Esophagus squamous epithelium (tissue), 5 donors: Measurements from ENCODE around the gene PRR18. TPM values are rescaled to one million over a fixed set of nuclear protein-coding genes. Genes with fewer than 3 reads are reported as not detected.
A peak's percentile ranks its signal among the peaks of the same experiment; 100 is the strongest.

ENCODE experiments used
- DNase-seq: peaks from one replicate; lab custom pipeline; 2025; lab: John Stamatoyannopoulos, UW
- H3K27ac ChIP-seq, 4 donors: fragments of 200-600 bp; sonication (generic); one replicate each; pipeline ENCODE4 v1.5.1; 2016 to 2019; ENCODE audit warnings: mild to moderate bottlenecking in 1 of 4
- H3K27me3 ChIP-seq, 4 donors: fragments of 200-600 bp; sonication (generic); 1 replicate in 3 of 4; 2 replicates in 1 of 4; pipeline versions ENCODE4 v1.5.1 to v1.6.0; 2017 to 2021; ENCODE audit warnings: antibody characterized with exemption in 1 of 4
- H3K36me3 ChIP-seq, 3 donors: fragments of 200-600 bp; sonication (generic); one replicate each; pipeline ENCODE4 v1.5.1; 2016 to 2019
- H3K4me1 ChIP-seq, 3 donors: fragments of 200-600 bp; sonication (generic); one replicate each; pipeline ENCODE4 v1.5.1; 2017 to 2019
- H3K4me3 ChIP-seq, 4 donors: fragments of 200-600 bp; sonication (generic); 1 replicate in 3 of 4; 2 replicates in 1 of 4; pipeline ENCODE4 v1.5.1; 2016 to 2019; ENCODE audit warnings: mild to moderate bottlenecking in 2 of 4, moderate library complexity in 1 of 4
- H3K9me3 ChIP-seq, 3 donors: fragments of 200-600 bp; sonication (generic); one replicate each; pipeline ENCODE4 v1.5.1; 2016 to 2019
- CTCF ChIP-seq, 6 experiments: fragments of 450-650 bp in 4 of 6; fragments of 200-600 bp in 2 of 6; sonication (generic) in 2 of 6; IDR thresholded peaks; one replicate each; pipeline ENCODE4 v1.5.1; 2016 to 2019; ENCODE audit warnings: antibody characterized with exemption in 6 of 6, mild to moderate bottlenecking in 4 of 6, moderate library complexity in 4 of 6
- POLR2A ChIP-seq, 4 donors: fragments of 450-650 bp; IDR thresholded peaks; one replicate each; pipeline ENCODE4 v1.6.1; 2017; ENCODE audit warnings: antibody characterized with exemption in 4 of 4, mild to moderate bottlenecking in 4 of 4, moderate library complexity in 3 of 4
- WGBS, 2 donors: methylation state at CpG; one replicate each; pipeline ENCODE4 v1.1.5; 2018; 5-methylcytosine and 5-hydroxymethylcytosine counted together
- intact Hi-C: fragments of 100-400 bp; cut with DNase I; formaldehyde crosslinking; loops from one replicate; pipeline ENCODE4 v1.15.0; 2022
- total RNA-seq, 4 donors: library from RNA; depleted of rRNA; stranded (reverse); fragments of >200 nt; gene quantifications; one replicate each; pipeline ENCODE4 v1.1.0, GENCODE V29; 2016
- donor health status: DM: yes; HTN: yes; CAD: no.

The PRR18 gene
- total RNA-seq, 4 donors from 2014 or later: not detected

- intact Hi-C loops: loop anchor here (5.0 kb wide), 1 partner anchor 38 kb away; the partner anchor contains the start of gene MPC1
- 86 to 97% methylated on average over 4 of the region's 8 CpGs for WGBS, 2 donors
These were observed 36.0 kb upstream of the PRR18 start for GRCh38 chr6:166344240-166344639.

GRCh38 chr6:166343150-166343487, 34.9 kb upstream of the PRR18 start:
- no peak for DNase-seq
- Histone ChIP-seq H3K36me3 (no peaks in the 10 kb centered on the region), H3K27me3 (no peaks in the 10 kb centered on the region), H3K27ac (peak overlapping the region; percentile 94 to 98 (median 96)), H3K4me3 (peak overlapping the region; percentile 89 to 98 (median 96)), H3K4me1 (peaks cover 25 to 46% (median 28%) of the 10 kb centered on the region in 3 donors), H3K9me3 (no peaks in the 10 kb centered on the region)
- intact Hi-C loops: loop anchor here (5.0 kb wide), 1 partner anchor 39 kb away; the partner anchor contains the start of gene MPC1
- 13 to 18% methylated on average over 3 of the region's 3 CpGs for WGBS, 2 donors
- no peak for TF ChIP-seq CTCF (IDR thresholded peaks at IDR 0.05)
- TF ChIP-seq POLR2A (IDR thresholded peaks at IDR 0.05): no peak

More at GRCh38 chr6:166344240-166344639, 36.0 kb upstream of the PRR18 start:
- no peak for DNase-seq
- H3K4me3 ChIP-seq: no peak overlapping the region
- TF ChIP-seq POLR2A (IDR thresholded peaks at IDR 0.05) (no peak), CTCF (IDR thresholded peaks at IDR 0.05) (no peak)
- no peaks in the 10 kb centered on the region for H3K36me3 ChIP-seq
- no peaks in the 10 kb centered on the region for H3K9me3 ChIP-seq
- H3K27me3 ChIP-seq: no peaks in the 10 kb centered on the region
- H3K4me1 ChIP-seq: peaks cover 20 to 35% (median 22%) of the 10 kb centered on the region in 3 donors
- no peak overlapping the region for H3K27ac ChIP-seq

- H3K4me1 ChIP-seq: peaks cover 25 to 49% (median 28%) of the 10 kb centered on the region in 3 donors
- no peaks in the 10 kb centered on the region for H3K9me3 ChIP-seq
- peak within 1 kb of the TSS; percentile 94 to 98 (median 96) for H3K27ac ChIP-seq
- peak in 3 of 4 donors; percentile 76 to 96 (median 89) for TF ChIP-seq POLR2A (IDR thresholded peaks at IDR 0.05)
- TF ChIP-seq CTCF (IDR thresholded peaks at IDR 0.05): peak in 1 of 6 experiments; percentile 21
- WGBS, 2 donors: 0% methylated on average over 2 to 3 of the region's 73 CpGs
- DNase-seq: peak; percentile 38
- no peaks in the 10 kb centered on the region for H3K27me3 ChIP-seq
- H3K4me3 ChIP-seq: peak within 1 kb of the TSS; percentile 89 to 98 (median 96)
- intact Hi-C loops: loop anchor here (5.0 kb wide), 1 partner anchor 40 kb away; the partner anchor contains the start of gene MPC1
- H3K36me3 ChIP-seq: peaks cover 0 to 5% (median 0%) of the 10 kb centered on the region in 3 donors
These were observed 34.4 kb upstream of the PRR18 start, which contains the start of gene SFT2D1 for GRCh38 chr6:166342349-166343149. TSS of gene SFT2D1 (minus strand) at chr6:166342545. CDS start at chr6:166342481, 64 bp downstream.

GRCh38 chr6:166341977-166342348, 33.8 kb upstream of the PRR18 start:
- DNase-seq: no peak

More at GRCh38 chr6:166341977-166342348, 33.8 kb upstream of the PRR18 start:
- no peaks in the 10 kb centered on the region for H3K9me3 ChIP-seq
- TF ChIP-seq POLR2A (IDR thresholded peaks at IDR 0.05): no peak
- no peak for TF ChIP-seq CTCF (IDR thresholded peaks at IDR 0.05)
- 2 to 3% methylated on average over 11 to 12 of the region's 16 CpGs for WGBS, 2 donors
- peaks cover 0 to 11% (median 4%) of the 10 kb centered on the region in 3 donors for H3K36me3 ChIP-seq
- peak overlapping the region; percentile 94 to 98 (median 96) for H3K27ac ChIP-seq
- H3K4me1 ChIP-seq: peaks cover 25 to 55% (median 28%) of the 10 kb centered on the region in 3 donors
- peak overlapping the region; percentile 89 to 98 (median 96) for H3K4me3 ChIP-seq
- intact Hi-C loops: loop anchor here (5.0 kb wide), 1 partner anchor 40 kb away; the partner anchor contains the start of gene MPC1
- H3K27me3 ChIP-seq: no peaks in the 10 kb centered on the region
